ENCODE data around the gene GMFB.

Gene GMFB

DNA sequence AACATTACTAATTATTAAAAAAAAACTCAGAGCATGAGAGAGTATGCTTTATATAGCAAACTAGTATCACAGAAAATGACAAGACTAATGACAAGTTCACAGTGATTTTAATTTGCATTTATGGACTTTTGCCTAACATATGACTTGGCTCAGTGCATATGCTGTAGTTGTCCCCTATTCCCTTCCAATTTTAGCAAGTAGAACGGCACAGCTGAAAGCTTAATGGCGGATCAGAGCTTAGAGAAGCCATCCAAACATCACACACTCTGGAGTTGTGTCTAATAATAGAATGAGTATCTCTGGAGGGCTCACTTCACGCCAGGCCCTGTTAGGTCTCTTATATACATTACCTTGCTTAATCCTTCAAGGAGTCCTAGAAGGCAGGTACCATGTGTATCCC lies 60.9 kb downstream of the GMFB start:
- peaks cover 66% of the 10 kb centered on the region for H3K36me3 ChIP-seq (ENCODE audit: insufficient read depth, insufficient read length, low read length)

DNA sequence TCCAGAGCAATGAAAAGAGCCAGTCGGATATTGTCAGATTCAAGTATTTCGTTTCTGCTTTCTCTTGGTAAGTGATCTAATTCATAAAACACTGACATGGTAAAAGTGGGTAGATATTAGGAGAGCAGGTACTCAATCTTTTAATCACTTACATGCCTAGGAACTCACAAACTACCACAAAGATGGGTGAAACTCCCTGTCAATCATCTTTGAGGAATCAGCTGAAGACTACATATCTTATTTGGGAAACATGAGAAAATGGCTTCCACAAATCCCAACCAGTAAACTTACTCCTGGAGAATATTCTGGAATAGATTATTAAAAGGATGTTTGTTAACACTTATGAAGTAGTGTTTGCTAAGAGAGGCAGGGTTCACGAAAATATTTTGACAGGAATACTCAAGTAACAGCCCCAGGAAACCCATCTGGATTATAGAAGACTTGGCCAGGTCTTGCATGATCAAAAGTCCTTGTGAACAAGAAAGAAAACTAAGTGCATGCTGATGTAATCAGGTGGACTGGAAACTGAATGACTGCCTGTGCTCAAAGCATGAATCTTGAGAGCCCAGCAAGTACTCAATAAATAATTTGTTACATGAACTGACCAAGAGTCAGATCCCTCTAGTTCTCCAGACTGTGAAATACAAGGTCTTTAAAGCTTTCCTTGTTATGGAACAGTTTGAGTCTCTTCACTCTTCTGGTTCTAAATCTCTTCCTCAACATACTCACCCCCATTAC lies 63.1 kb downstream of the GMFB start:
- Histone ChIP-seq H3K4me1 (ENCODE audit: insufficient read depth, insufficient read length) (no peaks in the 10 kb centered on the region), H3K36me3 (ENCODE audit: insufficient read depth, insufficient read length, low read length) (peaks cover 61% of the 10 kb centered on the region), H3K9ac (ENCODE audit: insufficient read length, low read depth) (no peak overlapping the region), H3K4me3 (ENCODE audit: insufficient read length, low read depth) (no peak overlapping the region), H3K9me3 (ENCODE audit: insufficient read depth, low read length) (no peaks in the 10 kb centered on the region), H3K27me3 (ENCODE audit: insufficient read depth, insufficient read length) (no peaks in the 10 kb centered on the region)
- TF ChIP-seq YY1 (IDR thresholded peaks at IDR 0.05; ENCODE audit: insufficient read depth, insufficient read length), result no peak
- TF ChIP-seq ZNF274 (IDR thresholded peaks at IDR 0.05; ENCODE audit: low read depth, low read length), result no peak
- no peak for TF ChIP-seq SUZ12 (IDR thresholded peaks at IDR 0.05; ENCODE audit: extremely low read depth, insufficient read depth, insufficient read length)
- DNase-seq (ENCODE audit: low read depth, low spot score), result no peak

More for the DNA sequence above, 60.9 kb downstream of the GMFB start:
- no peak overlapping the region for H3K9ac ChIP-seq (ENCODE audit: insufficient read length, low read depth)
- H3K4me1 ChIP-seq (ENCODE audit: insufficient read depth, insufficient read length), result no peaks in the 10 kb centered on the region
- no peaks in the 10 kb centered on the region for H3K9me3 ChIP-seq (ENCODE audit: insufficient read depth, low read length)
- H3K4me3 ChIP-seq (ENCODE audit: insufficient read length, low read depth), result no peak overlapping the region
- H3K27me3 ChIP-seq (ENCODE audit: insufficient read depth, insufficient read length), result no peaks in the 10 kb centered on the region
- TF ChIP-seq SUZ12 (IDR thresholded peaks at IDR 0.05; ENCODE audit: extremely low read depth, insufficient read depth, insufficient read length), result no peak
- TF ChIP-seq ZNF274 (IDR thresholded peaks at IDR 0.05; ENCODE audit: low read depth, low read length), result no peak
- no peak for TF ChIP-seq YY1 (IDR thresholded peaks at IDR 0.05; ENCODE audit: insufficient read depth, insufficient read length)
- DNase-seq (ENCODE audit: low read depth, low spot score), result no peak

DNA sequence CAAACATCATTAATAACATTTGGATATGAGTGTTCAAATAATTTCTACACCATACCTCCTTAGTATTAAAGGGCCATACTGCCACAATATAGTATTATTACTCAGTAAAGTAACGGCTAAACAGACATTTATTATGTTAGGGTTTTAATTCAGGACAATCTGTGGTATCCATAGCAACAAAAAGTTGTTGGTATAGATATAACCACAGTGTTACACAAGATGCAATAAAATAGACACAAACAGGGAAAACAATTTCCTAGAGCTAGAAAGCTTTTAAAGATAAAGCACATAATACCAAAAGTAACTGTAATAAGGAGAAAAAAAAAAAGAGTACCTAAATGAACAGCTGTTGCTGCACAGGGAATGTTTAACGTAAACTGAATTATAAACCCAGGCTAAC lies 63.7 kb downstream of the GMFB start:
- peaks cover 55% of the 10 kb centered on the region for H3K36me3 ChIP-seq (ENCODE audit: insufficient read depth, insufficient read length, low read length)
- H3K4me1 ChIP-seq (ENCODE audit: insufficient read depth, insufficient read length), result no peaks in the 10 kb centered on the region
- no peaks in the 10 kb centered on the region for H3K27me3 ChIP-seq (ENCODE audit: insufficient read depth, insufficient read length)

More for the DNA sequence above, 63.7 kb downstream of the GMFB start:
- DNase-seq (ENCODE audit: low read depth, low spot score), result no peak
- TF ChIP-seq YY1 (IDR thresholded peaks at IDR 0.05; ENCODE audit: insufficient read depth, insufficient read length), result no peak
- no peak for TF ChIP-seq ZNF274 (IDR thresholded peaks at IDR 0.05; ENCODE audit: low read depth, low read length)
- no peak for TF ChIP-seq SUZ12 (IDR thresholded peaks at IDR 0.05; ENCODE audit: extremely low read depth, insufficient read depth, insufficient read length)
- Histone ChIP-seq H3K4me3 (ENCODE audit: insufficient read length, low read depth) (no peak overlapping the region), H3K9me3 (ENCODE audit: insufficient read depth, low read length) (no peaks in the 10 kb centered on the region), H3K9ac (ENCODE audit: insufficient read length, low read depth) (no peak overlapping the region)

All from NT2/D1 (cell line).